ENCODE results near the gene SLC16A3.
A peak's percentile ranks its signal among the peaks of the same experiment; 100 is the strongest.

The SLC16A3 gene

GRCh38 chr17:82287868-82288801 lies 59.3 kb downstream of the SLC16A3 start:
- peak; percentile 95 for DNase-seq
